ENCODE results near the gene CASKIN1.
A peak's percentile ranks its signal among the peaks of the same experiment; 100 is the strongest.

CASKIN1 gene

GRCh38 chr16:2178321-2179106 lies 17.9 kb downstream of the CASKIN1 start:
- H3K27ac ChIP-seq, result no peak overlapping the region
- no peak for DNase-seq (ENCODE audit: low read depth, low spot score)

- no peak overlapping the region for H3K27ac ChIP-seq
- no peak for DNase-seq (ENCODE audit: low read depth, low spot score)
These were observed 18.8 kb downstream of the CASKIN1 start for GRCh38 chr16:2177561-2177960.

GRCh38 chr16:2177101-2177500 lies 19.3 kb downstream of the CASKIN1 start:
- DNase-seq (ENCODE audit: low read depth, low spot score), result no peak
- no peak overlapping the region for H3K27ac ChIP-seq

- H3K27ac ChIP-seq, result no peak overlapping the region
- DNase-seq (ENCODE audit: low read depth, low spot score), result no peak
These were observed 20.4 kb downstream of the CASKIN1 start for GRCh38 chr16:2176047-2176446.

- no peak overlapping the region for H3K27ac ChIP-seq
- DNase-seq (ENCODE audit: low read depth, low spot score), result no peak
These were observed 21.0 kb downstream of the CASKIN1 start for GRCh38 chr16:2175454-2175853.

GRCh38 chr16:2174396-2175131 lies 21.8 kb downstream of the CASKIN1 start:
- DNase-seq (ENCODE audit: low read depth, low spot score), result no peak

GRCh38 chr16:2173916-2174315 lies 22.5 kb downstream of the CASKIN1 start:
- H3K27ac ChIP-seq, result no peak overlapping the region
- DNase-seq (ENCODE audit: low read depth, low spot score), result no peak

More at GRCh38 chr16:2174396-2175131, 21.8 kb downstream of the CASKIN1 start:
- H3K27ac ChIP-seq, result no peak overlapping the region

GRCh38 chr16:2173366-2173765 lies 23.0 kb downstream of the CASKIN1 start:
- no peak overlapping the region for H3K27ac ChIP-seq
- DNase-seq (ENCODE audit: low read depth, low spot score), result no peak

- H3K27ac ChIP-seq, result no peak overlapping the region
- no peak for DNase-seq (ENCODE audit: low read depth, low spot score)
These were observed 23.6 kb downstream of the CASKIN1 start for GRCh38 chr16:2172688-2173335.

GRCh38 chr16:2171601-2172178 lies 24.7 kb downstream of the CASKIN1 start:
- H3K27ac ChIP-seq, result no peak overlapping the region
- DNase-seq (ENCODE audit: low read depth, low spot score), result no peak

- DNase-seq (ENCODE audit: low read depth, low spot score), result no peak
- no peak overlapping the region for H3K27ac ChIP-seq
These were observed 25.6 kb downstream of the CASKIN1 start for GRCh38 chr16:2170587-2171435.

GRCh38 chr16:2170080-2170479 lies 26.3 kb downstream of the CASKIN1 start:
- DNase-seq (ENCODE audit: low read depth, low spot score), result no peak
- H3K27ac ChIP-seq, result no peak overlapping the region

- DNase-seq (ENCODE audit: low read depth, low spot score), result no peak
- no peak overlapping the region for H3K27ac ChIP-seq
These were observed 29.3 kb downstream of the CASKIN1 start for GRCh38 chr16:2167068-2167638.

GRCh38 chr16:2166263-2167067 lies 29.9 kb downstream of the CASKIN1 start:
- no peak for DNase-seq (ENCODE audit: low read depth, low spot score)
- no peak overlapping the region for H3K27ac ChIP-seq

- H3K27ac ChIP-seq, result no peak overlapping the region
- DNase-seq (ENCODE audit: low read depth, low spot score), result no peak
These were observed 30.5 kb downstream of the CASKIN1 start for GRCh38 chr16:2165861-2166260.

- peak; percentile 63 for DNase-seq (ENCODE audit: low read depth, low spot score)
- H3K27ac ChIP-seq, result peak overlapping the region; percentile 82
These were observed 33.1 kb downstream of the CASKIN1 start for GRCh38 chr16:2163211-2163881.

GRCh38 chr16:2162676-2163118 lies 33.7 kb downstream of the CASKIN1 start:
- peak overlapping the region; percentile 82 for H3K27ac ChIP-seq
- no peak for DNase-seq (ENCODE audit: low read depth, low spot score)

GRCh38 chr16:2161911-2162310 lies 34.5 kb downstream of the CASKIN1 start:
- H3K27ac ChIP-seq, result peak overlapping the region; percentile 82
- no peak for DNase-seq (ENCODE audit: low read depth, low spot score)

All from epithelial cell of prostate (primary cell).